CD4-positive, alpha-beta T cell treated with Interferon gamma for 1 hour (primary cell): ENCODE data around the gene C1orf167.

ENCODE experiments used
- DNase-seq: peaks from one replicate; pipeline ENCODE4 v3.0.0-alpha.2; 2020

The C1orf167 gene

GRCh38 chr1:11738096-11738495 lies 23.9 kb upstream of the C1orf167 start:
- DNase-seq = no peak

DNA sequence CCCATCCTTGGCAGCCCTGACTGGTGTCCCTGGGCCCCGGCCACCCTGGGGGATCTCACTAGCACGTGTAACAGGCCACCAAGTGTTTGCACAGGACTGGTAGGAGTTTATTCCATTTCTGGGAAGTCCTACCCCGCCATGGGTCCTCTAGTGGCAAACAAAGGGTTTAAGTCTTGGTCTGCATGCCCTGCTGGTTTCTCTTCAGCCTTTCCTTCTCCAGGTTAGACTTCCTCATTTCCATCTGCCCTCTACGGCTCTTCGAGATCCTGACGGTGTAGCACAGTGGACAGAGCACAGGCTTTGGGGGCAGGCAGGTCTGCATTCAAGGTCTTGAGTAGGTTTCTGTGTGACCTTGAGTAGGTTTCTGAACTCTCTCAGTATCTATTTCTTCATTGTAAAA lies 23.2 kb upstream of the C1orf167 start:
- peak; percentile 17 for DNase-seq

DNA sequence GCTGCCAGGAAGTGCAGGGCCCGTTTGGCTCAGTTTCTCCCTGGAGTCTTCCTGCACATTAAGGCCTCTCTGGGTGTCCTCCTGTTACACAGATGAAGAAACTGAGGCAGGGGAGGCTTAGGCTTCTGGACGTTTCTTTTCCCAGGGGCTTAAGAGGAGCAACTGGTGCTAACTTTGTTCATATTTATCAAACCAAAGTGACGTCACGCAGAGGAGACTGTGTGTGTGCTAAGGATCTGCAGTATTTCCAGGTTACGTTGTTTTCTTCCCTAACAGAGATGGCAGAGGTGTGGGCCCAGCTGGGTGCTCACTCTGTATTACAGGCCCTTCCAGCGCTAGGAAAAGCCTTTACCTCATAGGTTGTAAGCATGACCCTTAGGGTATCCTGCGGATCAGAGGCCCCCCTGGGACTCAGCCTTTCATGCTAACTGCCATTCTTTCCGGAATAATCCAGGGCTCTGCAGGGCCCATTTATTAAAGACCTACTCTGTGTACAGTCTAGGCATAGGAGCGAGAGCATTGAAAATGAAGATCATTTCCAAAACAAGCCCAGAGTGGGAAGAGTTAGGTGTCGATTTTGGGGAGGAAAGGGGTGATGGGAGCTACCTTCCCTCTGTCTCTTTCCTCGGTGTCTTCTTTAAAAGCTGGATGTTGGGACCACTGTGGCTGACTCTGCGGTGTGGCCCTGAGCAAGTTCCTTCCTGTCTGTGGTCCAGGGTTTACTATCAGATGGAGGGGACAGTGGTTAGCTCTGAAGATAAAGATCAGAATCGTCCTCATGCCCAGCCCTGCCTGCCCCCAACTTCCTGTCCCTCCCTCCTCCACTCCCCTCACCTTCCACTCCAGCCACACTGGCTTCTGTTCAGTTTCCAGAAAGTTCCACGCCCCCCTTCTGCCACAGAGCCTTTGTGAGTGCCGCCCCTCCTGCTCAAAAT lies 21.5 kb upstream of the C1orf167 start:
- peak; percentile 32 for DNase-seq

DNA sequence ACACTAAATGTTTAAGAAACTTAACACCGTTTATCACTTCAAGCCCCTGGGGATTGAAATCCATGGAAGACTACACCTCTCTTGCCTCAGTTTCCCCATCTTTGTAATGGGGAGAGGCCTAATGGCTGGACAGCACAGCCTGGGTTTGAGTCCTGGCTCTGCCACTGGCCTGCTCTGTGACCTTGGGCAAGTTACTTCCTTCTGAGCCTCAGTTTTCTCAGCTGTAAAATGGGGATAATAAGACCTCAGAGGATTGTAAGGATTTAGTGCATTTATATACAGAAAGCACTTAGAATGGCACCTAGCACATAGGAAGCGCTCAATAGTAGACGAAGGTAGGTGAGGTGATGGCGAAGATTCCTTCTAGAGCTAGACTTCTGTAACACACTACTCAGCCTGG lies 20.5 kb upstream of the C1orf167 start:
- no peak for DNase-seq

GRCh38 chr1:11741919-11742558 lies 20.0 kb upstream of the C1orf167 start:
- DNase-seq = no peak

DNA sequence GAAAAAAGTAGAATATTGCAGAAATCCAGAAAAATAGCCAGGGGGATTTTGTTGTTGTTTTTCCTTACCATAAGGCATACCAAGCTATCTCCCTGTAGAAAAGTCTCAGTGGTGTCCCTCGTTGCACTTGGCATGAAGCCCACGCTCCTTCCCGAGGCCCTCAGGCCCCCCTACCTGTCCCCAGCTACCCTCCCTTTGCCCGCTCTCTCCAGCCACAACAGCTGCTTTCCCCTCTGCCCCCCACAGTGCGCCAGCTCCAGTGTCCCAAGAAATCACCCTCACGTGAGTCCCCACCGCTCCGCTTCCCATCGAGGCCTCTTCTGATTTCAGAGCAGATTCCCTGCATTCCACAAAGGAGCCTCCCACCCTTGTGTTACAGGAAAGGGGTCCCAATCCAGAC lies 17.7 kb upstream of the C1orf167 start:
- no peak for DNase-seq

- DNase-seq = no peak
Measured at GRCh38 chr1:11746092-11746491, 15.9 kb upstream of the C1orf167 start.

GRCh38 chr1:11746795-11747487 lies 15.1 kb upstream of the C1orf167 start:
- no peak for DNase-seq

DNA sequence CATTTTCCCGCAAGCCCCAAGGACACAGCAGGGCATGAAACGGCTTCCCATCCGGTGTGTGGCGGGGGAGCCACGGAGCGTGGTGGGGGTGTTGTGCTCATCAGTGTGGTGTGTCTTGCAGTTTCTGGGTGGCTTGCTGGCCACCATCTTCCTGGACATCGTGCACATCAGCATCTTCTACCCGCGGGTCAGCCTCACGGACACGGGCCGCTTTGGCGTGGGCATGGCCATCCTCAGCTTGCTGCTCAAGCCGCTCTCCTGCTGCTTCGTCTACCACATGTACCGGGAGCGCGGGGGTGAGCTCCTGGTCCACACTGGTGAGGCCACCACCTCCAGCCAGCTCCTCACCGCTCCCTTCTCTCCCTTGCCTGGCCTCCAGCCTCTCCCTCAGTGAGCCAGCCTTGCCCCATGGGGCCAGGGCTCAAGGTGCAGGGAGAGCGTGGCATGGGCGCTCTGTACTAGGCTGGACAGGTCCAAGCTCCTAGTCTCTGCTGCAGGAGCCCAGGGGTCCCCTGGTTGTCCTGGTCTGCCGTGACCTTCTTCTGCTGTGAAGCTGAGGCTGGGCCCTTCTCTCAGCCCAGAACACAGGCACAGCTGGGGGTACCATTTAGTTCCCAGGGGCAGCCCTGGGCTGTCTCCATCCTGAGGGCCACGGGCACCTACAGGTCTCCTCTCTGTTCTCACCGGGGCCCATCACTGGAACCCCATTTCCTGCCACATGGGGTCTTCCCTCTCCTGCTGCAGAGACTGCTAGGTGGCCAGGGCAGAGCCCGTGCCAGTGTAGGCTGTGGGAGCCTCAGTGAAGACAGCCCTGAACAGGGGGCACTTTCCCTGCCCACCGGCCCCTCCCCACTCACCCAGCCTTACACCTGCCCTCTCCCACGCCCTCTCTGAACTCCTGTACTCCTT lies 13.4 kb upstream of the C1orf167 start:
- no peak for DNase-seq

DNA sequence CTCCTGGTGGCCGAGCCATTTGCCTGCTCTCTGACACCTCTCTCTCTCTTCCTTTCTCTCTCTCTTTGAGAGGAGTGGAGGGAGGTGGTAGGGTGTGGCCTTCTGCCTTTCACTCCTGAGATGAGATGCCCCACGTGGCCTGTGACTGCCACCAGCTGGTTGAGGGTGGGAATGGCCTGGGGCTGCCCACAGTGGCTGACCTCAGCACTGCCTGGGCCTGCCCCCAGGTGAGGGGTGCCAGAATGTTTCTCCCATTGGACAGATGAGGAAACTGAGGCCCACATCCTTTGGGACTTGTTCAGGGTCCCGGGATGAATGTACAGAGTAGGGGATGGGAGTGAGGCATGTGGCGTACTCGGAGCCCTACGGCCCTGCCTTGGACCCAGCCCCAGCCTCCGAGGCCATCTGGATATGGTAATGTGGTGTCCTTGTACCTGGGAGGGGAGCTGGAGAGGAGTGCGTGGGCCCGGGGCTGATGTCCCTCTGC lies 12.7 kb upstream of the C1orf167 start:
- DNase-seq = peak; percentile 68

DNA sequence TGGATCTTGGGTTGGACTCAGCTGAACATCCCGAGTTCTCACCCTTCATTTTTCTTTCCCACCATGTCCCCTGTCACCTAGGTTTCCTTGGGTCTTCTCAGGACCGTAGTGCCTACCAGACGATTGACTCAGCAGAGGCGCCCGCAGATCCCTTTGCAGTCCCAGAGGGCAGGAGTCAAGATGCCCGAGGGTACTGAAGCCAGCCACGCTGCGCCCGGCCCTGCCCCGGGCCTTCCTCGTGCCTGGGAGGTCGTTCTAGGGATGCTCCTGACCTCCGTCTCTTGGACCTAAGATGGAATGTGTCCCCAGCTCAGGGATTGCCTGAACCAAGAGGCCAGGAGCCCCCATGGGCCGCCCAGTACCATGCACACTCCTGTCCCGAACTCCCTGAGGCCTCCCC lies 12.0 kb upstream of the C1orf167 start:
- DNase-seq = no peak

- no peak for DNase-seq
Measured at GRCh38 chr1:11751087-11751486, 10.9 kb upstream of the C1orf167 start.

DNA sequence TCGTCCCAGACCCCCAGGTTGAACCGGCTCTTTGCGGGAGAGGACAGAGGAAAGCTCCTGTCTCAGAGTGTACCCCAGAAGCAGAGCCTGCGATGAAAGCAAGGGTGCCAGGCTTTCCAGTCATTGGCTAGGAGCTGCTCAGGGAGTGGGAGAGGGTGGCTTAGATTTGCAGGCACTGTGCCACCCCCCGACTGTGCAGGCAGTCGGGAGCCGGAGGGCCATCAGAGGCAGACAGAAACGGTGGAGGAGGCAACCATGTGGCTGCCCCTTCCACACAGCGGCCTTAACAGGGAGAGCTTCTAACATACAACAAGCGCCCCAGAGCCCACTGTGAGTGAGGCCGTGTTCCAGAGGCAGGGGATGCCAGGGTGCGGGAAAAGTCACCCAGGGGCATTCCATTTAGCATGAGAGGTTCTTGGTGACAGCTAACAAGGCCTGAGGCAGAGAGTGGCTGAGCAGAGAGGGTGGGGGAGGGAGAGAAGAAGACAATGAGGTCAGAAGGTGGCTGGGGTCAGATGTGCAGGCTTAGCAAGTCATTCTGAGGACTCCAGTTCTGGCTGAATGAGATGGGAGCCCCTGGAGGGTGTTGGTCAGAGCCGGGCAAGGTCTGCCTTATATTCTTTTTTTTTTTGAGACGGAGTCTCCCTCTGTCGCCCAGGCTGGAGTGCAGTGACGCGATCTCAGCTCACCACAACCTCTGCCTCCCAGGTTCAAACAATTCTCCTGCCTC lies 9.5 kb upstream of the C1orf167 start:
- no peak for DNase-seq

DNA sequence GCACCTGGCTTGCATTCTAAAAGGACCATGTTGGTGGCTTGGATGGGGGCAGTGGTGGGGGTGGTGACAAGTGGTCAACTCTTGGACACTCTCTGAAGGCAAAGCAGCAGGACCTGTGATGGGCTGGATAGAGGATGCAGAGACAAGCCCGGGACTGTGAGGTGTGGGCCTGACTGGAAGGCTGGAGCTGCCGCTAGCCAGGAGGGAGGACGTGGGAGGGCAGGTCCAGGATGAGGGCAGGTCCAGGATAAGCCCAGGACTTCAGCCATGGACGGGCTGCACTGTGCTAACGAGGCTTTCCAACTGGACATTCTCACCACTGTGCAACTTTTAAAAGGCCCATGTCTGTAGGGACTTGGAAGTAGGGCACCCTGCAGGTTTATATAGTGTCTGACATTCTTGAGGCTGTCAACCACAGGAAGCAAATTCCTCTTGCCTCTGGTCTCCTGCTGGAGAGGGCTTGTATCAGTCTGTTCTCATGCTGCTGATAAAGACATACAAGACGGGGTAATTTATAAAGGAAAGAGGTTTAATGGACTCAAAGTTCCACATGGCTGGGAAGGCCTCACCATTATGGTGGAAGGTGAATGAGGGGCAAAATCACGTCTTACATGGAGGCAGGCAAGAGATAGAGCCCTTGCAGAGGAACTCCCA lies 8.3 kb upstream of the C1orf167 start:
- DNase-seq = no peak

DNA sequence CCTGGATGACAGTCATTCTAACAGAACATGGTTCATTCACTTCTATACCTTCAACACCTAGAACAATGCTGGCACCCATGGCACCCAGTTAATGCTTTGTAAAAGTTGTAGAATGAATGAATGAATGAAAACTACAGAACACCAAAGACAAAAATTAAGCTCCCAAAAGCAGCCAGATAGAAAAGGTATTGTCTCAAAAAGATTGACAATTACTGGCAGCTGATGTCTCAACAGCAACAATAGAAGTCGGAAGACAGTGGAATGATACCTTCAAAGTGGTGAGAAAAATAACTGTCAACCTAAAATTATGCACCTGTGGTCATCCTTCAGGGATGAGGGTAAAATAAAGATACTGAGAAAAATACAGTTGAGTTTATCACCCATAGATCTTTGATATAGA lies 4.9 kb upstream of the C1orf167 start:
- no peak for DNase-seq

DNA sequence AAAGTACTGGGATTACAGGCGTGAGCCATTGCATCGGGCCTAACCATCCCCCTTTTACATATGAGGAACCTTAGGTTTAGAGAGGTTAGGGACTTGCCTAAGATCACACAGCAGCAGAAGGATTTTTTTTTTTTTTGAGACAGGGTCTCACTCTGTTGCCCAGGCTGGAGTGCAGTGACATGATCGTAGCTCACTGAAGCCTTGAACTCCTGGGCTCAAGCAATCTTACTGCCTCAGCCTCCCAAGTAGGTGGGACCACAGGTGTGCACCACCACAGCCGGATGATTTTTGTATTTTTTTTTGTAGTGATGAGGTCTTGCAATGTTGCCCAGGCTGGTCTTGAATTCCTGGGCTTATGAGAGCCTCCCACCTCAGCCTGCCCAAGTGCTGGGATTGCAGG lies 2.2 kb upstream of the C1orf167 start:
- DNase-seq = no peak

DNA sequence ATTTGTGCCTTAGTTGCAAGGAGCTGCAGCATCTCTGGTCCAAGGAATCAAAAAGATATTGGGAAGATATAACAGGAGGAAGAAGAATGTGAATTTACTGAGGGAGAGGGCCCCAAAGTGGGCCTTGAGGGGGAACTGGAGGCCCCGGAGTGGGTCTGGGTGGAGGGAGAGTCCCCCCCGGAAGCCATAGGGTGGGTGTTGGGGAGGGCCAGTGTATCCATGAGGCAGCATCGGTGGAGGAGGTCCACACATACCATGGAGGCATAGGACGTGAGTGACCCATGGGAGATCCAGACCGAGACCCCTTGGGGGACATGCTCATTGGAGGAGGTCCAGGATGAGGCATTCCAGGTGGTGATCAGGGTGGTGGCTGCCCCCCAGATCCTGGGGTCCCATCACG lies 708 bp upstream of the C1orf167 start:
- no peak for DNase-seq

DNA sequence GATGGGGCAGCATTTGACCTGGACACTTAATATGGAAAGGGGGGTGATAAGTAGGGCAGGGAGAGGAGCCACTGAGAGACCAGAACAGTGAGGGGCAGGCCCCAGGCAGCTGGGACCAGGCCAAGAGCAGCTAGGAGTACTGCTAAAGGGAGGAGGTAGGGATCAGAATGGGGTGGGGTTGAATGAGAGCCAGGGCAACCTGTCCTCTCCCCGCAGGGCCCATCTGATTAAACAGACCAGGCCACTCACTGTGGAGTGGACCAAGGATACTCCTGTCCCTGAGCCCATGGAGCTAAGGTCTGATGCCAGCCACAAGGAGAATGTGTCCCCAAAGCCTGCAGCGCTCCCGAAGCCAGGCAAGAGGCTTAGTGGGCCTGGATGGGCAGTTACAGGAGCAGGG lies 2.1 kb downstream of the C1orf167 start:
- no peak for DNase-seq

GRCh38 chr1:11764519-11764918 lies 2.5 kb downstream of the C1orf167 start:
- DNase-seq = no peak

DNA sequence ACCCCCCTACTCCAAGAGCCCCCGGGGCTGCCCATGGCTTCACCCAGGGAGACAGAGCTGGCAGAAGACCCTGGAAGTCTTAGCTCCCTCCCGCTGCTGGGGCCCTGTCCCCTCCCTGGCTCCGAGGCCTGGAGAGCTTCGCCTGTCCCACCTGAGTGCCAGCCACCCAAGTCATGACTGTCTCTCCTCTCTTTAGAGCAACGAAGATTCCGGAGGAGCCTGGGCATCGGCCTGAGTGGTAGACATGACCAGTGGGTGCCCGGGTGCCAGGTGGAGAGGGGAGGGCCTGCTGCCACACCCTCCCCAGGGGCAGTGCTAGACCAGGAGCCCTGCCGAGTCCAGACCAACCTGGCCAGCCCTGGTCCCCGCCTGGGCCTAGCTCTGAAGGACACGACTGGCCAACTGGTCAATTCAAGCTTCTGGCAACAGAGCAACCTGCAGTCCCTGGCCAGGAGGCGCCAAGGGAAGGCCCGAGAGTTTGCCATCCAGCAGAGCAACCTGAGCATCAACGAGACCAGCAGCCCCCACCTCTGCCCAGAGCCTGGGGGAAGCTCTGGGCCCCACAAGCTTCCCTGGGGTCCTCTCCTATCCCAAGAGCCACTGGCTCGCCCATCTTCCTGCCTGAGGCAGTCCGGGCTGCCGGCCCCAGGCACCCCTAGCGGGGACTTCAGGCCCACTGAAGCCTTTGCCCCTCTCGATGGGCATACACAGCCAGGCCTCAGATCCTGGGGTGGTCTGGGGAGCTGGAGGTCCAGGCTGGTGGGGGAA lies 3.9 kb downstream of the C1orf167 start:
- DNase-seq = no peak

DNA sequence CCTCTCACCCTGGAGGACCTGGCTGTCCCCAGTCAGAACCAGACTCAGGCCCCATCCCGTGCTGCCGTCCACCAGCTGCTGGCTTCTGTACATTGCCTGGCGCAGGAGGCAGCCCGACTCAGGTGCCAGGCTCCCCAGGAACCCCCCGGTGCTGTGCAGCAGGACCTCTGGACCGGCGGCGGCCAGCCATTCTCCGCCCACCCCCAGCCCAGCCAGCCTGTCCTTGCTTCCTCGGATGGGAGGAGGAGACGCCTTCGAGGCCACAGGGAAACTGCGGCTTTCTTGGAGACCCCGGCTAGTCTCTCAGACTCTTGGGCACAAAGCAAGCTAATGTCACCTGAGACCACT lies 4.4 kb downstream of the C1orf167 start:
- DNase-seq = no peak
